ENCODE results near the gene CENPQ. TPM values are rescaled to one million over a fixed set of nuclear protein-coding genes. Genes with fewer than 3 reads are reported as not detected.

CENPQ gene
- total and polyA plus RNA-seq, 2 of the 13 experiments (the other 11 are each of a cell fraction or from before 2014, with no cell fraction given) = 9.1 to 20.1 TPM

GRCh38 chr6:49415358-49415757 lies 47.8 kb upstream of the CENPQ start:
- 2% methylated on average over 1 of the region's 1 CpG for WGBS (ENCODE audit: low lambda C conversion rate)
- no peaks in the 10 kb centered on the region for H3K27me3 ChIP-seq (ENCODE audit: control insufficient read depth in 1 of 2, insufficient read depth in 2 of 2, low read length in 2 of 2)
- CTCF ChIA-PET (ENCODE audit: low intra/inter-chr PET ratio, low total read pairs) = no interaction called here
- intact Hi-C loops (cut with micrococcal nuclease; ENCODE audit: unreplicated experiment) (loop anchor here (10.0 kb wide), 1 partner anchor 1781 kb away; no protein-coding TSS in a partner anchor), in situ Hi-C loops (cut with HindIII; ENCODE audit: extremely low pct_ligation_motif_present, low pct_unique_long_range_greater_than_20kb) (no loop called here)
- H3K4me2 ChIP-seq (ENCODE audit: low read depth, low read length) = no peak overlapping the region
- no peak for TF ChIP-seq GMEB1 (CRISPR knock-in tag; IDR thresholded peaks at IDR 0.05; ENCODE audit: borderline replicate concordance)
- TF ChIP-seq RCOR2 (CRISPR knock-in tag; IDR thresholded peaks at IDR 0.05) = no peak
- TF ChIP-seq ZSCAN31 (CRISPR knock-in tag; IDR thresholded peaks at IDR 0.05; ENCODE audit: low read depth) = no peak
- no peak for TF ChIP-seq ATF7-NPFF (CRISPR knock-in tag; IDR thresholded peaks at IDR 0.05; ENCODE audit: low read depth)
- TF ChIP-seq ZMYM4 (CRISPR knock-in tag; IDR thresholded peaks at IDR 0.05) = no peak
- no peak for TF ChIP-seq FOXA1 (IDR thresholded peaks at IDR 0.05)
- no peak for TF ChIP-seq FOXA1 (CRISPR knock-in tag; IDR thresholded peaks at IDR 0.05)
- no peak for TF ChIP-seq RBM22 (optimal IDR thresholded peaks at IDR 0.05; ENCODE audit: low read length)
- H4K20me1 ChIP-seq (ENCODE audit: insufficient read depth, low read length) = no peaks in the 10 kb centered on the region
- H3K36me3 ChIP-seq (replicated peaks in 1 of 2; ENCODE audit: control insufficient read depth in 1 of 2, insufficient read depth in 2 of 2, low read length in 2 of 2) = no peaks in the 10 kb centered on the region
- FAIRE-seq (no peak), DNase-seq (ENCODE audit: low spot score) (no peak), ATAC-seq (no peak)
- no peak overlapping the region for H3K27ac ChIP-seq (ENCODE audit: extremely low read length, insufficient read depth, low read length)
- H3K79me2 ChIP-seq (ENCODE audit: insufficient read depth, low read length) = no peaks in the 10 kb centered on the region
- POLR2A ChIA-PET = no interaction called here
- H3K9ac ChIP-seq (ENCODE audit: insufficient read depth, low read depth, low read length) = no peak overlapping the region
- no peaks in the 10 kb centered on the region for H3K9me3 ChIP-seq (ENCODE audit: low read length)
- no peak overlapping the region for H2AFZ ChIP-seq (ENCODE audit: low read length)
- no TSS peak for BruUV-seq (replicated peaks)
- no peaks in the 10 kb centered on the region for H3K4me1 ChIP-seq (ENCODE audit: insufficient read depth, low read length)
- H3K4me3 ChIP-seq (replicated peaks in 1 of 3; ENCODE audit: insufficient read depth in 1 of 3, low read depth in 2 of 3, low read length in 3 of 3) = no peak overlapping the region

GRCh38 chr6:49416195-49416594 lies 47.0 kb upstream of the CENPQ start:
- H3K27me3 ChIP-seq (ENCODE audit: control insufficient read depth in 1 of 2, insufficient read depth in 2 of 2, low read length in 2 of 2) = no peaks in the 10 kb centered on the region
- CTCF ChIA-PET (ENCODE audit: low intra/inter-chr PET ratio, low total read pairs) = no interaction called here
- under 1% methylated on average over 4 of the region's 4 CpGs for WGBS (ENCODE audit: low lambda C conversion rate)
- intact Hi-C loops (cut with micrococcal nuclease; ENCODE audit: unreplicated experiment) (loop anchor here (10.0 kb wide), 1 partner anchor 1781 kb away; no protein-coding TSS in a partner anchor), in situ Hi-C loops (cut with HindIII; ENCODE audit: extremely low pct_ligation_motif_present, low pct_unique_long_range_greater_than_20kb) (no loop called here)
- ATAC-seq = no peak
- H3K4me3 ChIP-seq (replicated peaks in 1 of 3; ENCODE audit: insufficient read depth in 1 of 3, low read depth in 2 of 3, low read length in 3 of 3) = no peak overlapping the region
- POLR2A ChIA-PET = no interaction called here
- no peaks in the 10 kb centered on the region for H4K20me1 ChIP-seq (ENCODE audit: insufficient read depth, low read length)
- no peaks in the 10 kb centered on the region for H3K4me1 ChIP-seq (ENCODE audit: insufficient read depth, low read length)
- no peak for DNase-seq (ENCODE audit: low spot score)
- H3K27ac ChIP-seq (ENCODE audit: extremely low read length, insufficient read depth, low read length) = no peak overlapping the region
- TF ChIP-seq ZNF737 (CRISPR knock-in tag; IDR thresholded peaks at IDR 0.05; ENCODE audit: borderline replicate concordance) = no peak
- TF ChIP-seq ZC3H4 (CRISPR knock-in tag; IDR thresholded peaks at IDR 0.05; ENCODE audit: borderline replicate concordance) = no peak
- no TSS peak for BruUV-seq (replicated peaks)
- no peaks in the 10 kb centered on the region for H3K79me2 ChIP-seq (ENCODE audit: insufficient read depth, low read length)
- no peaks in the 10 kb centered on the region for H3K9me3 ChIP-seq (ENCODE audit: low read length)
- no peaks in the 10 kb centered on the region for H3K36me3 ChIP-seq (replicated peaks in 1 of 2; ENCODE audit: control insufficient read depth in 1 of 2, insufficient read depth in 2 of 2, low read length in 2 of 2)
- FAIRE-seq = no peak
- no peak overlapping the region for H2AFZ ChIP-seq (ENCODE audit: low read length)
- H3K4me2 ChIP-seq (ENCODE audit: low read depth, low read length) = no peak overlapping the region
- H3K9ac ChIP-seq (ENCODE audit: insufficient read depth, low read depth, low read length) = no peak overlapping the region
